D721Med (cell line): ENCODE data around the gene SMPD3.

Experiments
- DNase-seq: peaks from one replicate; pipeline ENCODE4 v3.0.0; 2011; ENCODE audit warnings: low spot score; ENCODE audit not compliant: insufficient read length
- FAIRE-seq: peaks from 2 replicates; lab custom pipeline; 2011; peaks lifted over from hg19 to GRCh38; lab: Jason Lieb, UNC
- CTCF ChIP-seq: IDR thresholded peaks from 2 replicates; pipeline ENCODE4 v1.5.1; 2012; ENCODE audit warnings: mild to moderate bottlenecking, control low read depth; ENCODE audit not compliant: insufficient read depth; ENCODE audit errors: missing control alignments

Gene SMPD3

GRCh38 chr16:68459457-68459856 is 11.1 kb upstream of the SMPD3 start:
- no peak for FAIRE-seq
- TF ChIP-seq CTCF: no peak
- DNase-seq: no peak

GRCh38 chr16:68458551-68458950 is 10.2 kb upstream of the SMPD3 start:
- FAIRE-seq: no peak
- DNase-seq: no peak
- TF ChIP-seq CTCF: no peak

GRCh38 chr16:68458101-68458500 is 9.8 kb upstream of the SMPD3 start:
- DNase-seq (no peak), FAIRE-seq (no peak)
- TF ChIP-seq CTCF: no peak

- DNase-seq: no peak
- no peak for TF ChIP-seq CTCF
- no peak for FAIRE-seq
Measured at GRCh38 chr16:68455631-68456030, 7.3 kb upstream of the SMPD3 start.

- no peak for DNase-seq
- no peak for FAIRE-seq
Measured at GRCh38 chr16:68454920-68455435, 6.7 kb upstream of the SMPD3 start.

GRCh38 chr16:68453816-68454215 is 5.5 kb upstream of the SMPD3 start:
- TF ChIP-seq CTCF: no peak
- FAIRE-seq (no peak), DNase-seq (no peak)

More at GRCh38 chr16:68454920-68455435, 6.7 kb upstream of the SMPD3 start:
- TF ChIP-seq CTCF: no peak

GRCh38 chr16:68452176-68452575 is 3.9 kb upstream of the SMPD3 start:
- FAIRE-seq (no peak), DNase-seq (no peak)
- TF ChIP-seq CTCF: no peak
